Suppressor macrophage treated with lipopolysaccharide for 1 hour (primary cell): ENCODE results near the gene MARCHF10.
"Not testable (repeated sequence)": the region's sequence is repeated elsewhere in the genome, so short reads cannot be mapped to it uniquely, and the experiment has no call there.

ENCODE experiments used
- DNase-seq, 3 donors: peaks; one replicate each; pipeline ENCODE4 v3.0.0-alpha.2; 2020 to 2022

MARCHF10 gene

DNA sequence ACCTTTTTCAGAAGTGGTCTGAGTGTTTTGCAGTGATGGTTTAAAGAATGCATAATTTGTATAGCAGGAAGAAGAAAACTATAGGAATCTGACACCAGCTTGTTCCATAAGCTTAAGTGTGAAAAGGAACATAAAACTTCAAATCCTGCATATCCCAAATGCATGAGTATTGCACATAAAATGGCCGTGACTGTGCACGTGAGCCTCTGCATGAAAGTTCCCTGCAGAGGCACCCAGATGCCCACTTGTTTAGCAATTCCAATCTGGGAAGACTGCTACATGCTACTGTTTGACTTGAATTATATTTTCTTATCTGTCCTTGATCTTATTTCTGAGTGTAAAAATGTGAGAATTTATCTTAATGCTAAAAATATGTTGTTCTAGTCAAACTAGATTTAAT is 21.5 kb downstream of the MARCHF10 start:
- no peak for DNase-seq

DNA sequence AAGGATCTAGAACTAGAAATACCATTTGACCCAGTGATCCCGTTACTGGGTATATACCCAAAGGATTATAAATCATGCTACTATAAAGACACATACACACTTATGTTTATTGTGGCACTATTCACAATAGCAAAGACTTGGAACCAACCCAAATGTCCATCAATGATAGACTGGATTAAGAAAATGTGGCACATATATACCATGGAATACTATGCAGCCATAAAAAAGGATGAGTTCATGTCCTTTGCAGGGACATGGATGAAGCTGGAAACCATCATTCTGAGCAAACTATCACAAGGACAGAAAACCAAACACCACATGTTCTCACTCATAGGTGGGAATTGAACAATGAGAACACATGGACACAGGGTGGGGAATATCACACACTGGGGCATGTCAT is 22.1 kb downstream of the MARCHF10 start:
- DNase-seq = not testable (repeated sequence)

DNA sequence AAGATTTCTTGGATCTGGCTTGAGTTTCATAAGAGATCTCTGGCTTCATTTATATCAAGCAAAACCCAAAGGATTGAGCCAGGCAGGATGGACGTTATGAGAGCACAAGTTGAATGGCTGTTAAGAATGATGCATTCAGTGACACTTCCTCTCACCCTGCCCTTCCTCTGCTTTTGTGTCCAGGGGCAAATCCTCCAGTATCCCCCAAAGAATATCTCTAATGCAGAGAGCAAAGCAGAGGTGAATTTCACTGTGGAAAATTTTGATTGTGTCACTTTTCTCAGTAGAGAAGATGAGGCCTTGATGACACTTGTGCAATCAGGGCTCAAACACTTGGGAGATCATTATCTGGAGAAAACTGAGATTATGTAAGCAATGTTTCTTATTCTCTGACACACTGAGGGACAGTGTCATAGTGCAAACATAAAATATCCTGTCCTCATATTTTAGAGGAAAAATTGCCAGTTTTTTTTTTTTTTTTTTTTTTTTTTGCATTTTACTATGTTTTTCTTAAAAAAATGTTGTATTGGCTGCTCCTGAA is 25.3 kb downstream of the MARCHF10 start:
- peak in 1 of 3 donors; percentile 27 for DNase-seq

GRCh38 chr17:62781831-62782251 is 26.3 kb downstream of the MARCHF10 start:
- peak; percentile 17 to 46 (median 40) for DNase-seq

DNA sequence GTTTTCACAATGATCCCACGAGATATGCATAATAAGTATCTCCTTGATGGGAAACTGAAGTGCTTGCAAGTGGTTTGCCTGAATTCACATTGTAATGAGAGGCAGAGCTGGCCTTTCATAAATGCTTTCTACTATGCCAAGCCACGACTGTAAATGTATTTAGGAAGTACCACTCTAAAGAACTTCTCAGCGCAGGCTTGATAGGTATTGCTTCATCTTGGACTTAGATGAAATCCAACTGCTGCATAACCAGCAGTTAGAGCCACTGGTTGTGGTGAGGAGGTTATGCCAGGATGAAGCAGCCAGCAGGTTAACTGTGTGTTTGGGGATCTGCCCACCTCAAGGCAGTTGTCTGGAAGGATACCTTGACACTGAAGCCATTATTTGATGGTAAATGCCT is 26.8 kb downstream of the MARCHF10 start:
- DNase-seq = no peak

GRCh38 chr17:62780951-62781350 is 27.2 kb downstream of the MARCHF10 start:
- DNase-seq = no peak

DNA sequence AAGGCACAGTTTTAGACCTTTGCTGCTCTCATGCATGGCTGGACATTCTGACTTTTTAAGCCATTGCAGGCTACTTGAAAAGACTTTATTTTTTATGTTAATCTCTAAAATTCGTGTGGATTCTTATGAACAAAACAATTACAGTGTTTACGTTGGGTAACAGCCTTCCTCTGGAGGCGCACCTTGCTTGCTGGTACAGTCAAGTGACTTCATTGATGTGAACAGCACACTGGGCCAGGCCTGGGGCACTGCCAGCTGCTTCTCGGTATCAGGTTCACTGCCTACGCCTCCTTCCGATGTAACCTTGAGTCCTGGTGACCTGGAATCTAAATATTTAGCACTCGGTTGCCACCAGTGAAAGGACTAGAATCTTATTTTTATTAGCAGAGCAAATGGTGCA is 27.8 kb downstream of the MARCHF10 start:
- DNase-seq = no peak

DNA sequence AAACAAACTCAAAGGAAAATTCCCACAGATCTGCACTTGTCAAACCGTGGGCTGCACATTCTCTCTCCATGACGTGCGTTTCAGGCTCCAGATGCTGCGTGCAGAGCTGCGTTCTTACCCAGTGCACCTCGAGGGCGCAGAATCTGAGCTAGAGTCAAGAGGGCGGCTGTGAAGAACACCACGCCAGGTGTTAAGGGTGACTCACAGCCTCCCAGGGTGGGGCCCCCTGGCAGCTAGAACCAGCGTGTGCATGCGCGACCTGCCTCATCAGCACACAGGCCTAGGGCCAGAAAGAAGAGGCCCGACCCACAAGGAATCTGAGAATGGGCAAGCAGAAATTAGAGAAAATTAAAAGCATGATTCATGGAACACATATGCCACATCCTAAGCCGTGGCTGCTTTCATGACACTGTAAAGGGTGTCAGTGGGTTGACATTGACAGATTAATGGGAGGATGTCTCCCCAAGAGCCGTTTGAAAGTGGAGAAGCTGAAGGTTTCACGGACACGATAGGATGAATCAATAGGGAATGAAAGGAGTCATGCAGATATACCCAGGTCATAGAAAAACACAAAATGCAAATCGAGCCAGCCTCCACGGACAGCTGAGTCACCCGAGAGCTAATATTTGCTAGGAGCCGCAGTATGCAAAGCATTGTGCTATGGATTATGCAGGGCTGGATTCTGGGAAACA is 29.0 kb downstream of the MARCHF10 start:
- no peak for DNase-seq

DNA sequence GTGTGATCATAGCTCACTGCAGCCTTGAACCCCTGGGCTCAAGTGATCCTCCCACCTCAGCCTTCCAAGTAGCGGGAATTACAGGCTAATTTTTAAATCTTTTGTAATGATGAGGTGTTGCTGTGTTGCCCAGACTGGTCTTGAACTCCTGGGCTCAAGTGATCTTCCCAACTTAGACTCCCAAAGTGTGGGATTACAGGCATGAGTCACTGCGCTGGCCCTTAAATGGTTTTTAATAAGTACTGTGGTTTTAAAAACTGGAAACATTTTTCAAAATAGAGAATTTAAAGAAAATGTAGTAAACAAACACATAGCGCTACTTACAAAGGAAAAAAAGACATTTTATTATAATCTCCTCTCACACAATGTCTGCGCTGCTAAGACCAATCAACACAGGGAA is 32.2 kb downstream of the MARCHF10 start:
- DNase-seq = no peak

DNA sequence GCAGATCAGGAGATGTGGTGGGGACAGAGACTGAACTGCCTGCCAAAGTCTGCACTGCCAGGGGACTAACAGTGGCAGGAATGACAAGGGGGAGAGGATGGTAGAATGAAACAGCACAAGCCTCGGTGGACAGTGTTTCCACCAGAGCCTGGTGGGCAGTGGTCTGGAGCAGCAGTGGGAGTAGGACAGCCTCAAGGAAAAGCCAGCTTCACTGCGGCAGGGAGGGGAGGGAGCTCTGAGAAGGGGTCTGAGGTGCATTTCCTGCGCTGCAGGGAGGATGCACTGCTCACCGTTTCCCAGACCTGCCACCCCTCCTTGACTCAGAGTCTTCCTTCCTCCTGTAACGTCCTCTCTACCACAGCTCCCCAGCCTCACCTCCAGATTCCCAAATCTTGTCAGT is 33.8 kb downstream of the MARCHF10 start:
- no peak for DNase-seq

DNA sequence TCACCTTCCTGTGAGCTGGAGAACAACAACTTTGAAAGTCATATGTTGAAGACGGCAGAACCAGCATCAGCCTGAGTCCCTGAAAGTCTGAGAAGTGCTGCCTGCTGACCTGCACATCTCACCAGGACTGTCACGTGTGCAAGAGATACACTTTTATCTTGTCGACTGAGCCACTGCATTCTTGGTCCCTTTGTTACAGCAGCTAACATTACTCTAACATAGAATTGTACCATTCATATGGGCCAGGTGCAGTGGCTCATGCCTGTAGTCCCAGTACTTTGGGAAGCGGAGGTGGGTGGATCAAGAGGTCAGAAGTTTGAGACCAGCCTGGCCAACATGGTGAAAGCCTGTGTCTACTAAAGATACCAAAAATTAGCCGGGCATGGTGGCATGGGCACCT is 40.1 kb downstream of the MARCHF10 start:
- DNase-seq = no peak

DNA sequence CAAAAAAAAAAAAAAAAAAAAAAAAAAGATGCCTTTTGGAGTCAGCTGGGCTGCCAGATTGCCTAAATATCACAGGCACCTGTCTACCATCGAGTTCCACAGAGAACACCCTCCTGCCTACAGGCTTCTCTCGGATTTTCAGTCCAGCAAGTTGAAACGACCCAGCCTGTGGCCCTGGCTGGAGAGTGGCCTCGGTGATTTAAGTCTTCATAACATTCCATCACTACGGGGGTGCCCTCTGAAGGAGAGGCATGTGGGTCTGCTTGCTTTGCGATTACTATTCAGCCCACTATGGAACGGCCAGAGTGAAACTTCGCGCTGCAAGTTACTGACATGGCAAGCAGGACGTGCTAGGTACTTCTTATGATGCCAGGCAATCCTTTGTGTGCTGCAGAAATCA is 42.8 kb downstream of the MARCHF10 start:
- DNase-seq = no peak

- DNase-seq = no peak
These were observed 44.1 kb downstream of the MARCHF10 start for GRCh38 chr17:62763891-62764600.

- no peak for DNase-seq
These were observed 46.2 kb downstream of the MARCHF10 start for GRCh38 chr17:62761884-62762283.

DNA sequence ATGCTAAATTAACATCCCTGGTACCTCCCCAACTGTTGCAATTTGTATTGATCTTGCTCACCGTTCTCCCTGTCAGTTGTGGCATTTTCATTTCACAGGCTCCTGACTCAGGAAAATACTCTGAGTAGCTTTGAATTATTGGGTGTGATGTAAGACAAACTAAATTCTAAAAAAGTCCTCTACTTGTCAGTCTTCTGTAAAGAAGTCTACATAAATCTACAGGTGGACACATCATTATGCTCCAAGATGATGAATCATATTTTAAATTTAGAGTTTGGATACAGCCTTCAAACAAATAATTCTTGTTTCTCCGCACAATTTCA is 47.2 kb downstream of the MARCHF10 start:
- DNase-seq = no peak

GRCh38 chr17:62760059-62760944 is 47.8 kb downstream of the MARCHF10 start:
- DNase-seq = no peak

DNA sequence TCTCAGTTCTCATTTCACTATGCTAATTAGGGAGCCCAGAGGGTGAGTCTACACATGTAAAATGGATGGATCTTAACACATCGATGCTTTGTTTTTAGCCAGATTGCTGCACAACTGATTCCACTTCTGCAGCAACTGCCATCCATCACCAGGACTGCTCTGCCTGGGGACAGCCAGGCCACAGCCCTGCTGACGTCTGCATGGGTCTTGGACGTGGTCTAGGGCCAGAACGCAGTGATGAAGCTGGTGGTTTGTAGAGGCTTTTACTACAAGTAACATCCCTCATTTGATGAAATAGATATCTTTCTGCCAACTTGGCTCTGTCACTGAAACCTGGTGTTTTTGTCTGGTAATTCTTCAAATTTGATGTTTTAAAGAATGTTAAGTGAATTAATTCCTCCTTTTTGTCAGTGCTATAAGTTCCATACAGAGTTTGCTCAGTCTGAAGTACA is 50.6 kb downstream of the MARCHF10 start:
- no peak for DNase-seq

- DNase-seq = no peak
These were observed 51.9 kb downstream of the MARCHF10 start for GRCh38 chr17:62756198-62756597.

- DNase-seq = no peak
These were observed 52.8 kb downstream of the MARCHF10 start for GRCh38 chr17:62755141-62755851.

DNA sequence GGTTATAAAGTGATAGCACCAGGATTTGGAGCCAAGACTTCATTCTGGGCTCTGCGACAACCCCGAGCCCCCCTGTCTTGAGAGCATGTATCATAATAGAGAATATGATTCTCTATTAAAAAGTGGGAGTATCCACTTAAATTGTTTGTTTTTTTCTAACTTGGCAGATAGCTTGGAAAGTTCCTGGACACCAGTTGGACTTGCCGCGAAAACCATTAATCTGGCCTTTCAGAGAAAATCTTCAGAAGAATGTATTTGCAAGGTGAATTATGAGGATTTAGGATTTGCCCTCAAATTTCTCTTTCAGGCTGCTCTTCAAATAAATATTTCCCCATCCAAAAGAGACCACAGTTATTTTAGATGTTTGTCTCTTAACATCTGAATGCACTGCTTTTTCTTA is 53.5 kb downstream of the MARCHF10 start:
- no peak for DNase-seq

DNA sequence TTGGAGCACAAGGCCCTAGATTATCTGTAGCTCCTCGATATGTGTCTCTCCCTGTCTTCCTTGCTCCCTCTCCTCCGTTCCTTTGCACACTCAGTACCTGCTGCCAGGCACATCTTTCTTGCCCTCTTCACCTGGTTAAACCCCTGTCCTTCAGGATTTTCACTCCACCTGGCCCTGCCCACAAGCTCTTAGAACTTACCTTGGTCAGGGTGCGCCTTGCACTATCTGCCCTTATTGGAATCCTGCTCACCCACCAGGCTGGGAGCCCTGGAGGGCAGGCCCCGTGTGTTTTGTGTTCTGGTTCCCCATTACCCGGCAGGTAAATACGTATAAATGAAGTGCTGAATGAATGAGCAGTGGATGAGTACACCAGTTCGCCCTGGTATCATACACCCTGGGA is 54.6 kb downstream of the MARCHF10 start:
- DNase-seq = no peak

DNA sequence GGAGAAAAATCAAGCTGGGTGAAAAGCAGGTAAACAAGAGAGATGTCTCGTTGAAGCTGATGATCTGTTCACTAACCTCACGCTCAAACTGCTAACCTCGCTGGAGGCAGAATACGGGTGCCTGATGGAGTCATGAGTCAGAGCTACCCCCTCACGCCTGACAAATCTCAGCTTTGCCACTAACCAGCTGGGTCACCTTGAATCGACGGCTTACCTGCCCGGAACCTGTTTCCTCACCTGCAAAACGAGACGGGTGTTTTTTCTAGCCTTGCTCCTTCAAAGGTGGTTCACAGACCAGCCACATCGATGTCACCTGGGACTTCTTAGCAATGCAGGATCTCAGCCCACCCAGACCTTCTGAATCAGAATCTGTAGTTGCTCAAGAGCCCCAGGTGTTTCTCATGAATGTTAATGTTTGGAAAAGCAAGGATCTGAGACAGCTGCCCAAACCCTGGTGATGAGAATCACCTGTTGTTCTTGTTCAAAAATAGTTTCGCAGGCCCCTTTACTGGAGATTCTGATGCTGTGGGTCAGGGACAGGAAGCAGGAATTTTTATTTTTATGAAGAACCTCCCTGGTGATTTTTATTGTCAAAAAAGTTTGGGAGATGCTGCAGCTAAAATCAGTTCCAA is 56.9 kb downstream of the MARCHF10 start:
- DNase-seq = no peak
